ENCODE results near the gene CDK5RAP2.
"Not testable (repeated sequence)": the region's sequence is repeated elsewhere in the genome, so short reads cannot be mapped to it uniquely, and the experiment has no call there.

CDK5RAP2 gene

DNA sequence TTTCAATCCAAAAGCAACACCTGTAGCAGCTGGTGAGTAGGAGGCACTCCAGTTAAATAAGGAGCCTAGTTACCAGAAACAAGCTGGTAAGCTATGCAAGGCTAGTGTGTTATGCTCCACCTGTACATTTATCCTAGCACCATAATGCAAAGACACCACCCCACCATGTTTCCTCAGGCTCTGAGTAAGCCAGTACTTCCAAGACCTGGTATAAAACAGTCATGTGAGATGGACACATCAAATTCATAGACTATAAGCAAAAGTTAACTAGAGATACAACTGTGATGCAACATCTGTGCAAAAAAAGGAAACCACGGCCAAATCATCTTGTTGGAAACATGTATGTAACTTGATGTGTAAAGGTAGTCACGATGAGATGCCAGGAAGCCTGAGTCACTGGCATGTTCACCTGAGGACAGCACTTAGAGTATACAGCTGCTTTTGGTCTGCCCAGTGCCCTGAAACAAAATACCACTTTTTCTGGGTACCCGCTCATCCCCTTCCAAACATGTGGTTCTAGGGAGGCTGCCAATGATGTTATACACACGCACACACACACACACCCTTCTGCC, 66.1 kb downstream of the CDK5RAP2 start:
- no peak for DNase-seq (ENCODE audit: low read depth)

DNA sequence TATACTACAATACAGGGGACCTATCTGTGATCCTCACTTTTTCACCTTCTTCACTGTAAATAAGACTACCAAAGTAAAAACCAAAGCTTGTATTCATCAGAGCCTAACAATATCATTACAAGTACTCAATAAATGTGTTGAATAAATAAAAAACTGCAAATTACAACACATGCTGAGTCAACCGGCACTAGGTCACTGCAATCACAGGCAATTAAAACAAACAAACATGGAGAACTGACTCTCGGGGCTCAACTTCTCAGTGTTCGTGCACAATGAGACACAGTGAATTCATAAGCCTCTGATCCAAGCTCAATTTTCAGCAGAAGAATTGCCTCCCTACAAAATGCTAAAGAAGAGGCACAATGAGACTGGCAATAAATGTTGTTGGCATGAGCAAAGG, 69.2 kb downstream of the CDK5RAP2 start:
- no peak for DNase-seq (ENCODE audit: low read depth)

DNA sequence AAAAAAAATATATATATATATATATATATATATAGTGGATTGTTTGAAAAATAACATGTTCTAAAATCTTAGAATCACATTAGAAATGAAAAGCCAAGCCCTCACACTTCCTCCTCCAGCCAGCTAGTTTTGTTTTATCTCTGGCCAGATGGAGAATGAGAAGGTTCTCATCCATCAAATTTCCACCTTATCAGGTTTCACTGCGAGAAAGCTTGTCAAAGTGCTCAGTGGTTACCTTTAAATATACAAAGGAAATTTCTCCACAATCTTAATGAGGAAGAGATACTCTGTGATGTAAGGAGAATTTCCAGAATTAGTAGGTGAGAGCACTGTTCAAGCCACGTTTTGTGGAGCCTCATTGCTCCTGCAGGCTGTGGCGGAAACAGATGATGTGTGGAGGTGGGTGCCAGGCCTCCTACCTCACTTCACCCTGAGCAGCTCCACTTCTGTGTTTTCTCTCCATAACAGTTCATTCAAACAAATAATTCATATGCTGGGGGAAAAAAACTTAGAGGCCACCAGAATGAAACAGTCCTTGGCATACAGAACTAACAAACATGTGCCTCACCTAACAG, 71.9 kb downstream of the CDK5RAP2 start:
- DNase-seq (ENCODE audit: low read depth), result no peak

DNA sequence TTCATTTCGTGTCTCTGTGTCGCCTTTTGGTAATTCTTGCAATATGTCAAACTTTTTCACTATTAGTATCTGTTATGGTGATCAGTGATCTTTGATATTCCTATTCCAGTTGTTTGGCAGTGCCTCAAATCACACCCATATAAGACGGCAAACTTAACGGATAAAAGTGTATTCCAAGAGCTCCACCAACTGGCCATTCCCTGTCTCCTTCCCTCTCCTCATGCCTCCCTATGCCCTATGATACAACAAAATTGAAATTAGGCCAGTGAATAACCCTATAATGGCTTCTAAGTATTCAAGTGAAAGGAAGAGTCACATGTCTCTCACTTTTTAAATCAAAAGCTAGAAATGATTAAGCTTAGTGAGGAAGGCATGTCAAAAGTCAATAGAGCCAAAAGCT, 74.8 kb downstream of the CDK5RAP2 start:
- DNase-seq (ENCODE audit: low read depth), result no peak

DNA sequence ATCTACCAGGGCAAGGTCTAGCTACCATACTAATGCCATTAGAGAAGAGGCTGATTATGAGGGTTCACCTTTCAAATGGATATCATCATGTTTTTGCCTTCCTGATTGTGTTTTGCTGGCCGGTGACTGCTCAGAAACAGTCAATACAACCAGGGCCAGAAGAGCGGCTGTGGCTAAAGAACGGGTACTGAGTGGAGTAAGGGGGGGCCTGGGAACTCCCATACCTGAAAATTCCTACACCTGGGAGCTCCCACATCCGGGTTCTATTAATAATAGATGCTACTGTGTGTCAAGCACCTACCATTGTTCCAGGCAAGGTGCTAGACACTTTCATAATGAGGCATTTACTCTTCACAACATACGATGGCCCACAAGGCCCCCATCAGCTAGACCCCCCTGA, 79.2 kb downstream of the CDK5RAP2 start:
- DNase-seq (ENCODE audit: low read depth), result no peak

DNA sequence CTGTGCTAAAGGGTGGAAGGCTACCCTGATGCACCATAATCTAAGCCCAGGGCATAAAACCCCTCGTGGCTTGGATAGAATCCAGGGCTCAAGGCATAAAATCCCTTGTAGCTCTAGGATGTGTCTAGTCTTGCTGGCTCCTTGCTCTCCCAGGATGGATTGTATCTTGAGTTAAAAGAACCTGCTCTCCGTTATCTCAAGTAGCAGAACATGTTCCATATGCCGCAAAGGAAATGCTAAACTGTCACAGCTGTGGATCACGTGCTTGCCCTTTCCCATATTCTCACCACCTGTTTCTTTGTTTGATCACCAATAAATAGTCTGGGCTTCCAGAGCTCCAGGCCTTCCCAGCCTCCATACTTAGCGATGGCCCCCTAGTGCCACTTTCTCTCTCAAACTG, 82.1 kb downstream of the CDK5RAP2 start:
- DNase-seq (ENCODE audit: low read depth), result not testable (repeated sequence)

DNA sequence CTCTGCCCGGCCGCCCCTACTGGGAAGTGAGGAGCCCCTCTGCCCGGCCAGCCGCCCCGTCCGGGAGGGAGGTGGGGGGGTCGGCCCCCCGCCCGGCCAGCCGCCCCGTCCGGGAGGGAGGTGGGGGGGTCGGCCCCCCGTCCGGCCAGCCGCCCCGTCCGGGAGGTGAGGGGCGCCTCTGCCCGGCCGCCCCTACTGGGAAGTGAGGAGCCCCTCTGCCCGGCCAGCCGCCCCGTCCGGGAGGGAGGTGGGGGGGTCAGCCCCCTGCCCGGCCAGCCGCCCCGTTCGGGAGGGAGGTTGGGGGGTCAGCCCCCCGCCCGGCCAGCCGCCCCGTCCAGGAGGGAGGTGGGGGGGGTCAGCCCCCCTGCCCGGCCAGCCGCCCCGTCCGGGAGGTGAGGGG, 83.5 kb downstream of the CDK5RAP2 start:
- DNase-seq (ENCODE audit: low read depth), result not testable (repeated sequence)

DNA sequence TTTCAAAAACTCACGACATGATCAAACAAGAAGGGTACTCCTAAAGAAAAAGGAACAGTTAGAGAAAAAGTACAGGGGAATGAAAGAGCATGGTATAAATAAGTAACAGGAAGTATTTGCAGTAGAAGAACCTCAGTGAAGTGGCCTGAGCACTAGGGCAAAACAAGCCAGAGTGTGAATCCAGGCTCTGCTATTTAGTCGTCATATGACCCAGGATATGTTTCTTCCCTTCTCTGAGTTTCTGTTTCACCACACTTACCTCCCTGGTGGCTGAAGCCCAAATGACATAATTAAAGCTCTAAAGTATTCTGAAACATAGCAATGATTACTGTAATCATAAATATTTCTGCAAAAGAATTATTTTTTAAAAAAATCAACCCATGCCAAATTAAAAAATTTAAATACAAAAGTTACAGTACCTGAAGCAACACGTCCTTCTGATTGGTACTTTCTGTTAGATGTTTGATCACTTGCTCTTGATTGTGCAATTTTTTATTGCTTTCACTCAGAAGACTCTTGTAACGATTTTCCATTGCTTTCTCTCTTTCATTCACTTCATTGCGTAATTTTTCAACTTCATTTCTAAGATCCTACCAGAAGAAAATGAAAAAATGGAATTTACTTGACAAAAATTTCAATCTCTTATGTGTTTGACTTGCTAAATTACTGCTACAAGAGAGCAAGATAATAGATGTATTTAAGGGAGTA, 88.9 kb downstream of the CDK5RAP2 start:
- DNase-seq (ENCODE audit: low read depth), result no peak

DNA sequence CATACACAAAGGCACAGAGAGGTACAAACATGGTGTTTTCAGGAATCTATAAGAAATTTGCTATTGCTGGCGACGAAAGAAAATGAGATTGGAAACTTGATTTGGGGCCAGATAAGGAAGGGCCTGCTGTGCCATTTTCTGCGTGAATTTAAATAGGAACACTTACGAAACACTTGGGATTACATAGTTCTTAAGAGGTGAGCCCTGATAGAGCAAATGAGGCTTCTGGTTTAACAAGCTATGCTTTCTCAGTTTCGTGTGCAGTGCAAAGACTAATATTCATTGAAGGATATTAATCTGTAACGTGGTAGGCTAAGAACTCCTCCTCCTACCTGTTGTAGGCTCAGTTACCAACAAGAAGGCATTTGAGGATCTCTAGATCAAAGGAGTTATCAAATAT, 93.1 kb downstream of the CDK5RAP2 start:
- DNase-seq (ENCODE audit: low read depth), result no peak

DNA sequence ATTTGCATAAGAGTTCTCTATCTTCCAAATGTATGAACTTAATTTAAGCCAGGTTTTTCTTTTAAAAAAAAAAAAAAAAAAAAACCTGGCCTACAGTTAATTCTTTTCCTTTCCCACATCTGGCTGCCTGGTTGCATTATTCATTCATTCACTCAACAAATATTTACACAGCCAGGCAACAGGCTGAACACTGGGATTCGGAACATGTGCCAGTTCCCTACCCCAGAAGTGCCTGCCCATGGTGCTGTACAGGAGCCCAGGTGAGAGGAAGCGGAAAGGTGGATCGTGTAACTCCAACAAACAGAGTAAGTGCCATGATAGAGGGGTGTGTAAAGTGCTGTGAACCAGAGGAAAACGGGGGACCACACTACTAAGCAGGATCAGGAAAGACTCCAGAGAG, 93.6 kb downstream of the CDK5RAP2 start:
- DNase-seq (ENCODE audit: low read depth), result no peak

DNA sequence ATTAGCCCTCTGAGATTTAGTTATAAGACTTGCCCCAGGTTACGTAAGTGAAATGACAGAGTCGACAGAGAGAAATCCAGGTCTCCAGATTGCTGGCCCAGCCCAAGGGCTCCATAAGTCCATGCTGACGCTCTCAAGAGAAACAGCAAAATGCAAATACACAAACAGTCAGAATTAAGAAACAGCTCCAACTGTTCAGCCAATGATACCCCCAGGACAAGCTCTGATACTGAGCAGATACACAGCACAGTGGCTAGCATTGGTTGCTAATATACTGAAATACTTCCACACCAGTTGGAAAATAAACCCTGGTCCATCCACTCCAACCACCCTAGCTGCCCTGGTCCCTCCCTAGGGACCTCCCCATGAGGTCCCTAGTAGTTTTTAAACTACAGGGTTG, 94.2 kb downstream of the CDK5RAP2 start:
- DNase-seq (ENCODE audit: low read depth), result no peak

DNA sequence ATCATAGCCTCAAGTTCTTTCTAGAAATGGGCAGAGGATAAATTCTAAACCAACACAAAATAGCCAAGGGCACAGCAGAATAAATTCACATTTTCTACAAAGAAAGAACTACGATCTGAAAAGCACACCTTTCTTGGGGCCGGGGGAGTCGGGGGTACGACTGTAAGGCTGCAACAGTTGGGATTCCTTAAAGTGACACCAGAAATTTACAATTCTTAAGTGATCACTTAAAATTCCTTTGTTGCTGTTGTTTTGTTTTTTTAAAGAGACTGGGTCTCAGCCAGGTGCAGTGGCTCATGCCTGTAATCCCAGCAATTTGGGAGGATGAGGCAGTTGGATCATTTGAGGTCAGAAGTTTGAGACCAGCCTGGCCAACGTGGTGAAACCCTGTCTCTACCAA, 95.8 kb downstream of the CDK5RAP2 start:
- DNase-seq (ENCODE audit: low read depth), result no peak

DNA sequence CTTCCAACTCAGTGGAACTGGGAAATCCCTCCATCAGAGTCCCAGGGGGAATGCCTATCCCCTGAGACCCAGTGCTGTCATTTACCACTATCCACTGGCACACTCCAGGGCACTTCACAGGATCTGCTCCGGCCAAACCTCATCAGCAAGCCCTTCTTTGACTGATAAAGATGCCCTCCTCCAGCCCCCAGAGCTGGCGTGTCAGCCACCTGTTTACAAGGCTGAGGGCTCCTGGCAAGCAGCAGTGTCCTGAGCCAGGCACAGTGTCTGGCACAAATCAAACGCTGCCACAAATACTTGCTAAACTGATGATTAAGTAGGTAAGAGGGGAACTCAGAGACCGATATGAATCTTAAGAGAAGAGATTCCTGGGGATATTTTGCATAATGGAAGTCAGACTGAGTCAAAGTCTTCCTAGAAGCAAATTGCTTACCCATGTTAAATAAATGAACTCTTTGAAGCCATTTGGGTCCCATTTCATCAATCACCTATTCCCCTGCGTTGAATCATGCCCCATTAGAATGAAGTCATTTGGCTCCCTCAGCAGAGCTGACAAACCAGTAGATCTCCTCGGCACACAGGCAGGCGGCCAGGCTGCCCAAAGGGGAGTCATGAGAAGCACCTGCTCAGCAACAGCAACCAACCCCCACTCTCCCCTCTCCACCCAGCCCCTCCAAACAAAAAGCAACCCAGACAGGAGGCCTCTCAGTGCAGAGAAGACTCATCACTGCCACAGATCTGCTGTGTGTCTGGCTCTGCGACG, 97.4 kb downstream of the CDK5RAP2 start:
- no peak for DNase-seq (ENCODE audit: low read depth)

DNA sequence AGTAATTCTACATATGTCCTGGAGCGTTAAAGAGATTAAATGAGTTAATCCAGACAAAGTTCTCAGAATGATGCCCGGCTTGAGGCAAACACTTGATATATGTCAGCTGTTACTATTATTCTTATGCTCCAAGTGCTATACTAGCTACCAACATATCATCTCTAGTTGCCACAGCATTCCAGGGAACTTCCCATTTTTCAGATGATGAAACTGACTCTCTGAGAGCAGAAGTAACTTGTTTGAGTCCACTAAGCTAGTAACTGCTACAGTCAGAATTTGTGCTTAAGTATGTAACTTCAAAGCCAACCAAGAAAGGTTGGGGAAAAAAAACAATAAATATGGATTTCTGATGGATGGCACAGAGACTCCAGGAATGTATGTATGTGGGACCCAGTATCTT, 98.1 kb downstream of the CDK5RAP2 start:
- no peak for DNase-seq (ENCODE audit: low read depth)

DNA sequence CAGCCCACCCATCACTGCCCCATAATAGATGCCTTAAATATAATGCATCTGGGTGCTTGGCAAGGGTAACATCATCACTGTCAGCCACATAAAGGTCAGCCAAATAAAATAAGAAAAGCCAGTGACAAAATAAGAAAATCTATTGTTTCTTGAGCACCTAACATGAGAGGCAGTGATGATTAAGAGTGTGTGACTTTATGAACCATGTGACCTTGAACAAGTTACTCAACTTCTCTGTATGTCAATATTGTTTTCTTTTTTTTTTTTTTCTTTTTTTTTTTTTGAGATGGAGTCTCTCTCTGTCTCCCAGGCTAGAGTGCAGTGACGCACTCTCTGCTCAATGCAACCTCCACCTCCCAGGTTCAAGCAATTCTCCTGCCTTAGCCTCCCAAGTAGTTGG, 98.7 kb downstream of the CDK5RAP2 start:
- no peak for DNase-seq (ENCODE audit: low read depth)

DNA sequence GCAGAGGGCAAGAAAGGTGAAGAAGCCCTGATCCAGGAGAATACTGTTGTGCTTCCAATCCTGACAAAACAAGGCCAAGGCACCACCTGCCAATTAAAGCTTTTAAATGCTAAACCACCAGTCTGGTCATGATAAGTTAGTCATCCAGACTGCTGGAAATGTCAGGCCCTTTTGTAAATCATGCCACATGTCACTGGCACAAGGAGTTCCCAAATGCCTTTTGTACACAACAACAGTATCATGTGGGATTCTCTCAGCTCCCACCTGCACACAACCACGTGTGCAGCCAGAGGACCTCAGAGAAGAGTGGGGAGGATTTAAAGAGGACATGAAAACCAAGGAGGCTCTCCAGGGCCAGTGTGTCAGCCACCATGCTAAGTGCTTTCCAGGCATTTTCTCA, 99.3 kb downstream of the CDK5RAP2 start:
- DNase-seq (ENCODE audit: low read depth), result no peak

DNA sequence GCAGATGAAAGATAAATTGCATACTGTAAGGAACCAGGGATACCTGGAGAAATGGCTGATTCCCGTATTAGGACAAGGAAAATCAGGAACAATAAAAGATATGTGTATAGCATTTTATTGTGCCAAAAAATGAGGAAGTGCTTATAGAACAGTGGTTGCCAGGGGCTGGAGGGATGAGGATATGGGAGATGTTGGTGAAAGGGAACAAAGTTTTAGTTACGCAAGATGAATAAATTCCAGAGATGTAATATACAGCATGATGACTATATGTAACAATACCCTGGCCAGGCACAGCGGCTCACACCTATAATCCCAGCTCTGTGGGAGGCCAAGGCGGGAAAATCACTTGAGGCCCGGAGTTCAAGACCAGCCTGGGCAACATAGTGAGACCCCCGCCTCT, 101.8 kb downstream of the CDK5RAP2 start:
- DNase-seq (ENCODE audit: low read depth), result no peak

DNA sequence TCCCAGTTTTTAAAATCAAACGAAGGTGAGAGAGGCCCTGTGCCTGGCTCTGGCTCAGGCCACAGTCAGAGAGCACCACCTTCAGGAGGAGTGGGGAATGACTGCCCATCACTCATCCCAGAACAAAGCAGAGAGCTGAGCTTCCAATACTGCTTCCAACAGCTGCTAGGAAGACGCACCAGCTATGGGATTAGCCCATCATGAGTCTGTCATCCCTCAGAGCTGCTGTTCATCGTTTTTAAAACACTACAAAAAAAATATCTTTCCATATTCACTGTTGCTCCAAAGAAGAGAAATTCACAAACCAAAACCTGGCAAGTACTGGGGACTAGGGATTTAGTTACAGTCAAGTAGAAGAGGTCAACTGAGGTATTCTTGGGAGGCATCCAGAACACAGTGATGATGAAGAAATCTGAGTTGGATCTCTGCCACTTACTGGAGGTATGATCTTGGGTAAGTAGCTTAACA, 102.4 kb downstream of the CDK5RAP2 start:
- no peak for DNase-seq (ENCODE audit: low read depth)

DNA sequence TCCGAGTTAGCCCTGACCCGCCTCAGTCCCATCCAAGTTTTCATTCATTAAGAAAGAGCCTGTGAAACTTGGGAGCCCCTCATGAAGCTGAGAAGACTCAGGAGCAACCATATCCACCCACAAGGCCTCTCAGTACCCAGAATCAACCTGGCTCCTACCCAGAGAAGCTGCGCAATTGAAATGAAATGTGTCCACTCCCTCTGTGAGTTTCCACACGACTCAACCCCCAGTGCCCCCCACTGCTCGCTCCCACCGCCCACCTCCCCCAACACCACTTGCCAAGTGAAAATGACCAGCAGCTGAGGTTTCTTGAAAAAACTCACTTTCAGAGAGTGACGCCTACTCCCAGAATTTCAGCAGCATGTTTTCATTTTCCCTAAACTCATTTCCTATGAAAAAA, 104.6 kb downstream of the CDK5RAP2 start:
- DNase-seq (ENCODE audit: low read depth), result no peak

DNA sequence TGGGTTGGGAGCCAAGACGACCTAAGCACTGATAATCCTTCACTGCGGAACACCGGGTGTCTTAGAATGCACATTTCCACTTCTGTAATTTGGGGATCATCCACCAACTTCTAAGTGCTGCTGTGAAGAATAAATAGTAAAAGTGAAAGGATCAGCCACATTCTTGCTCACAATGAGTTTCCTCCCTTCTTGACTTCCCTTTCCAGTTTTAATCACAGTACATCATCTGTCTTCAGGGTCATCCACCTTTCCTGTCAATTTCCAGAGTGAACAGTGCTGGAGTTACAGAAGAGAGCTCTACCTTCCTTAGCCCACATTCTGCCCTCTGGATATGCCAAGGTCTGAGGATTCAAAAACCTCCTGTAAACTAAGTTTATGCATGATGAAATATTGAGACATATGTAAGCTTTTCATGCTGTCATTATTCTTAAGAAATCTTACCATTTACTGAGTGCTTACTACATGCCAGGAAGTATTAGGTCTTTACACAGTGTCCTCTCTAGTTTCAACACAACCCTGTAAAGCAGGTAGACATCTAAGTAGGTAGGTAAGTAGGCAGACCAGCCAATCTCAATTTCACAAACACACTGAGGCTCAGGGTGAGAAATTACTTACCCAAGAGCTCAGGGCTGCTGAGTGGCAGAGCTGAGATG, 105.2 kb downstream of the CDK5RAP2 start:
- no peak for DNase-seq (ENCODE audit: low read depth)

DNA sequence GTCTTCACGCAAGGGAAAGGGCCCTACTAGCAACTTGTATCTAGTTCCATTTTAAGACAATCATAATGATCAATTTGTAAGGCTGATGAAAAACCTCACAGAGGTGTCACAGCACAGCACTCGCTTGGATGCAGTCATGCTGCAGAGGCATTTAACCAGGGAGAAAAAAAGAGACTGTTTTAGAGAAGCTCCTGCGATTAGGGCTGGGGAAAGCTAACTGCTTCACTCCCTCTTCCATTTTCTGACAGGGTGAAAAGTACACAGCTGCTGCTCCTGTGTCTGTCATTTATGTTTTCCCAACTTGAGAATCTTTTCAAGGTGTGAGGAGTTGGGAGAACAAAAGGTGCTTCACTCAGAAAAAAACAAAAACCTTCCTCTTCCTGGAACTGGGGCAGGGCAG, 106.4 kb downstream of the CDK5RAP2 start:
- DNase-seq (ENCODE audit: low read depth), result no peak

DNA sequence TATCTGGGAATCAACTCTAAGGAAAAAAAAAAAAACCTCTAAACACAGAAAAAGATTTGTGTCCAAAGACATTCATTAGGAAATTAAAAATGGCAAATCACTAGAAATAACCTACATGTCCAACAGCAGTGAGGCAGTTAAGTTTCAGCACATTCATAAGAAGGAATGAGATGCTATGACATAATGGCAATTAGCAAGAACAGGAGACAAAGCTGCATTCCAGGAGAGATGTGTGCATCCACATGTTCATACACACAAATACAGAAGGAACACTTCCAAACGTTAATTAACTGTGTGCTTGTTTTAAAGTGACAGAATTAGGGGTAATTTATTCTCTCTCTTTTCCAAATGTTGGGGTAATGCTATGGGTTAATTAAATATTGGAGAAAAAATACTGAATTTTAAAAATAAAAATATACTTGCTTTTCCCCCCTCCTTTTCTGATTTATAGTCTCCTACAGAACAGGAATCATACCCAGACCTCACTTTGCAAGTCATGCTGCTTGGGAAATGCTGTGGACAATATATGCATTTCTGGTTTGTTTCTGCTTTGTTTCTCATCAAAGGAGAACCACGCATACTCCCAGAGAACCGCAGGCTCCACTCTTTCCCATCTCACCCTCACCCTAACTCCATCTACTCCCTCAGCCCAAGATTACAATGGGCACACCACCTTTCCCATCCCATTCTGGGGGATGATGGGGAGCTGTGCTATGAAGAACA, 114.1 kb downstream of the CDK5RAP2 start:
- DNase-seq (ENCODE audit: low read depth), result no peak
